Measurements from ENCODE around the gene RNU7-1.

DNA sequence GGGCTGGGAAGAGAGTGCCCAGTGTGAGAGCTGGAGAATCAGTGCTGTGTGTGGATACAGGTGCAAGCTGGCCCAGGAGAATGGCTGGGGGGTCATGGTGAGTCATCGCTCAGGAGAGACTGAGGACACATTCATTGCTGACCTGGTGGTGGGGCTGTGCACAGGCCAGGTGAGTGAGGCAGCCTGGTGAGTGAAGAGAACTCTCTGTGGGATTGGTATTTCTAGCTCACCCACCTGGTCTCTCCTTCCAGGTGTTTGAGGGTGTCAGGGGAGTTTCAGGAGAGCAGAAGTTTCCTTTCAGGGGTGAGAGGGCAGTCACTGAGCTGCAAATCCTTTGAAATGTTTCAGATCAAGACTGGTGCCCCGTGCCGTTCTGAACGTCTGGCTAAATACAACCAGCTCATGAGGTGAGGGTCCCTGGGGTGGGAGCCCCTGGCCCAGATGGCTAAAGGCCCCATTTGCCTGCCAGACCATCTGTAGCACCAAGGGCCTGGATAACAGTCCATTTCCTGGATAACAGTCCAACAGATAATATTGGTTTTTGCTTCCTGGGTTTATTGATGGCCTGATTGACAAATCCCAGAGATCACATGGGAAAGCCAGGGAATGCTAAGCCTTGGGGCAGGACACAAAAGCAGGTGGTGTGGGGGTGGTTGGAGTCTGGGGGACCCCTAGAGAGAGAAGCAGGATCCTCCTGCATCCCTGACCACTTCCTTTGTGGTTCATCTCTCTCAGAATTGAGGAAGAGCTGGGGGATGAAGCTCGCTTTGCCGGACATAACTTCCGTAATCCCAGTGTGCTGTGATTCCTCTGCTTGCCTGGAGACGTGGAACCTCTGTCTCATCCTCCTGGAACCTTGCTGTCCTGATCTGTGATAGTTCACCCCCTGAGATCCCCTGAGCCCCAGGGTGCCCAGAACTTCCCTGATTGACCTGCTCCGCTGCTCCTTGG lies 21.3 kb upstream of the RNU7-1 start:
- no peak for TF ChIP-seq CTCF (IDR thresholded peaks at IDR 0.05)
- TF ChIP-seq POLR2A (IDR thresholded peaks at IDR 0.05): no peak

Measured in thyroid gland (tissue), 4 donors.